Renal cortex interstitium (tissue), 11 donors: ENCODE measurements around the gene FBXO3. TPM values are rescaled to one million over a fixed set of nuclear protein-coding genes. Genes with fewer than 3 reads are reported as not detected.

Experiments used
- DNase-seq, 11 donors: peaks; one replicate each; pipeline ENCODE4 v3.0.0-alpha.2; 2013; ENCODE audit warnings: low read depth in 9 of 11, low spot score in 4 of 11; ENCODE audit errors: extremely low read depth in 1 of 11
- polyA plus RNA-seq, 3 donors: library from polyadenylated mRNA; unstranded; fragments of 120-200 nt; gene quantifications; one replicate each; pipeline ENCODE4 v1.2.1, GENCODE V29; 2013; ENCODE audit not compliant: insufficient read length in 3 of 3

FBXO3 gene
- polyA plus RNA-seq, 3 donors: 52.0 to 65.8 (median 54.3) TPM

DNA sequence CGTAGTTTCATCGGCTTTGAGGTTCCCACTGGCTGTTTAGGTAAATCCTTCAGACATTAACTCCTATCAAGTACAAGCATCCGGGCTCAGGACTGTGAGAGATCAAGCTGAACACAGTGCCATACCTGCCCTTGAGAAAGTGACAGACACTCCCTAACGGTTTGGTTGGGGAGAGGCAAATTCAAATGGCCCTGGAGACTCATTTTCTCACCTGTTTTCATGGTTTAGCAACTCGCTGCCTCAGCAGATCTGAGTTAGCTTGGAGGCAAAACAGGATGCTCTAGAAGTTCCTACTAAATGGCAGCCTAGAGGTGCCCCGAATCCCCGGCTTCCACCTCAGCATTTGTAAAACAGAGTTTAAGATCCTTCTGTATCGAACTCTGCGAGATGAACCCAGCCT lies 3.6 kb upstream of the FBXO3 start:
- DNase-seq: no peak

DNA sequence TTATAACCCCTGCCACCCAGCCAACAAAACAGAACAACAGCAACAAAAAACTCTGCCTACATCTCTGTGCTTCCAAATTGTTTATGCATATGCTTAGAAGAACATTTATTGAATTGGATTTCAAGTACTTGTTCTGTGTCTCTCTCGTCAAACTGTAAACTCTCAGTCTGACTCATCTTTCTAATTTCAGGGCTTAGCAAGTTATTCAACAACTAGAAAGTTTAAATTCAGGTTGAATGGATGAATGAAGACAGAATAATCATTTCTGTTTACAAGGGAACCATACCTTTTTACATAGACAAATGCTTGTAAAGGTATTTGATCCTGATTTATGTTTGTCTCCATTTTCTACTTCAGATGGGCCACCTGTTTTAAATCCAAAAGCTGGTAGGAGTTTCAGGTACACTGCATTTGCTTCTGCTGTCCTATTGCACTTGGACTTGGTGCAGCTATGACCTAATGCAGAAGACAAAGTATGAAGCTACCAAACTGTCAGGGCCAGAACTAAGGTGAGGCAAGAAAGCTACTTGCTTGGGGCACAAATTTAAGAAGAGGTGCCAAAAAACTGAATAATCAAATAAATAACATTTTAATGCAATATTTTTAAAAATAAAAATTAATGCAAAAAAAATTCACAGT lies 1.6 kb upstream of the FBXO3 start:
- no peak for DNase-seq

- no peak for DNase-seq
These were observed 1.1 kb upstream of the FBXO3 start for GRCh38 chr11:33775467-33775807.

DNA sequence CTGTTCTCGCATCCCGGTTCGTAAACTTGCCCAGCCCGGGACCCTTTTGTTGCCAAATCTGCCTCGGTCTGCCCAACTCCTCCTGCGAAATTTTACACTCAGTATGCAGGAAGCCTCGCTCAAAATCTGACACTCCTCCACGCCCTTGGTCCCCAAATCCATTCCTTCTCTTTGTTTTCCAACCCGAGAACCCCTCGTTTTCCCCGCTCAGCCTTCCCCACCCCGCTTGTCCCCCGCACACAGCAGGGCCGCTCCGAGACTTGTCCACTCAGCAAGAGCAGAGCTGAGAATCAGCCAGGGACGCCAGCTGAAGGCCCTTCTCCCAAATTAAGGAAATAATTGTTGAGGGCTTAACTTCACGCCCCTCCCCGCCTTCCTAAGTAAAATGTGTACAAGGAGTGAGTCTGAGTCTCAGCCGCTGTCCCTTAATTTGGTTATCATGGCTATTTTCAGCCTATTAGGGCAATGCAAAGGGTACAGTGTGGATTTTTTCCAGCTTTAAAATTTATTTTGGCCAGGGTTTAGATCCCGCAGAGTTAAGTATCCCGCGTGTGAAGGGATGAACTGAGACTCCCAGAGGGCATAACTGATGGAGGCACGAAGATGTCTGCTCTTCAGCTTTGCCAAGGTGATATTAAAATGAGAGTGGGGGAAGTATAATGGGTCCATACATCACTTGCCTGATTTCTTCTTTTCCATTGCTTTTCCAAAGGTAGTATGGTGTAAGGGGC lies 581 bp upstream of the FBXO3 start:
- DNase-seq: peak in 1 of 11 donors; percentile 42

GRCh38 chr11:33773404-33773986 lies 825 bp downstream of the FBXO3 start:
- no peak for DNase-seq

GRCh38 chr11:33772870-33773269 lies 1.4 kb downstream of the FBXO3 start:
- DNase-seq: no peak

DNA sequence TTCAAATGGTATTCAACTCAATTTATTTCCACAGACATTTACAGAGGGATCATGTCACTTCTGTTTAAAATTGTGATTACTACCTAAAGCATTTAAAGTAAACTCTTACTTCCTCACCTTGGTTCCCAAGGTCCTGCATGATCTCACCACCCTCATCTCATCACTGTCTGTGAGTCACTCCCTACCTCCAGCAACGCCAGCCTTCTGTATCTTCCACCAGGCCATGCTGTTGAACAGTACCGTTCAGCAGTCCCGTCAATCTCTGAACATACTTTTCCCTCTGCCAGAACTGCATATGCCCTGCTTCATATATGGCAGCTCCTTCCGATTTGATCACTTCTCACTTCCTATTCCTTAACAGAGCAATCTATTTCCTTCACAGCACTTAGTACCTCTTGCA lies 2.0 kb downstream of the FBXO3 start:
- no peak for DNase-seq

GRCh38 chr11:33770236-33770635 lies 4.1 kb downstream of the FBXO3 start:
- no peak for DNase-seq

DNA sequence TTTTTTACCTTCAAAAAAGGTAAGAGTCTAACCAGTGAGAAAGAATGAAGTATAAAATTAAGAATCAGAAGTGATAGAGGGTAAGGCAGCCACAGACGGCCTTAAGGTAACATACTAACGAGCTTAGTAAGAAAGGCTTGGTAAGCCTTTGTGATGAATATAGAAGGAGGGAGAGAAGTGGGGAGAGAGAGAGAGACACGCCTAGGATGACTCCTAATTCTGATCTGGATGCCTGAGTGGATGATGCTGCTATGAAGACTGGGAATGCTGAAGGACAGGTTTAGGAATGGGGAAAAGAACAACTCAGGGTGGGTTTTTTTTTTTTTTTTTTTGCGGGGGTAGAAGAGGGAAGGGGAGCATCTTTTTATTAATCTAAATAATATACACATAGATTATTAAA lies 4.8 kb downstream of the FBXO3 start:
- DNase-seq: no peak

GRCh38 chr11:33767624-33768023 lies 6.7 kb downstream of the FBXO3 start:
- DNase-seq: no peak

DNA sequence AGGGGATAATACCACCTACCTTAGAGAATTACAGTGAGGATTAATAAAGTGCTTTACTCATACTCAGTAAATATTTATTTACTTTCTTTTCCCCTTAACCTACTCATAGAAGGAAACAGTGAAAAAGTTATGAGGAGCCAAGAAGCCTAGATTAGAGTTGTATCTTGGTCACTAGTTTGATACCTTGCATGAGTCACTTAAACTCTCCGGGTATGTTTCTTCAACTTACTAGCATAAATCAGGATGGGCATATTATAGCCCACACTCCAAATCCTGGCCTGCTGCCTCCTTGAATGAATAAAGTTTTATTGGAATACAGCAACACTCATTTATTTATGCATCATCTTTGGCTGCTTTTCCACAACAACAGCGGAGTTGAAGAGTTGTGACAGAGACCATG lies 8.2 kb downstream of the FBXO3 start:
- no peak for DNase-seq

GRCh38 chr11:33761471-33761870 lies 12.8 kb downstream of the FBXO3 start:
- no peak for DNase-seq

DNA sequence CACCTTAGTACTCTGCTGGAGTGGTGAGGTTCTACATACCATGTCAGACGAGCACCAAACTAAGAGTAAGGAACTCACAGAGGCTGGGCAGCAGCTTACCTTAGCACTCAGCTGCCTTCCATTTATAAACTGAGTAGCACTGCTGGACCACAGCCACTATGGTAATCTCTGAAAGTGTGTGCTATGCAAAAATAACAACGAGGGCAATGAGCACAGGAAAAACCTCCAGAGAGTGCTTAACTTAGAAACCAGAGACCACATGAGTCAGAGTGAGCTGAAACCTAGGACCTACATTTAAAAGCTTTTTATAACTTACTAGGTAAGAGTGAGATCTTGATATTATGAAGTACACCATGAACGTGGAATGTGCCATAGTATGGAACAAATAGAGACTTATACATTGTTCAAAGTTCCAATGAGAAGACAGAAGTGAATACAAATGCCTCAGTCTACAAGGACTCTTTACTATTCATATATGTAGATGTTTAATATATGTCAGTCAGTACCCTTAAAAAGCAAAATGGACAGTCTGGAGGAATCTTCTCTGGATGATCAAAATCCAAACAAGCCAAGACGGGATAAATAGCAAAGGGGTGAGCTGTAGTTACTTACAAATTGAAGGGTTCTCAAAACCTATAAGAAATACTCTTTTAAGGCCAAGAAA lies 20.9 kb downstream of the FBXO3 start:
- no peak for DNase-seq

DNA sequence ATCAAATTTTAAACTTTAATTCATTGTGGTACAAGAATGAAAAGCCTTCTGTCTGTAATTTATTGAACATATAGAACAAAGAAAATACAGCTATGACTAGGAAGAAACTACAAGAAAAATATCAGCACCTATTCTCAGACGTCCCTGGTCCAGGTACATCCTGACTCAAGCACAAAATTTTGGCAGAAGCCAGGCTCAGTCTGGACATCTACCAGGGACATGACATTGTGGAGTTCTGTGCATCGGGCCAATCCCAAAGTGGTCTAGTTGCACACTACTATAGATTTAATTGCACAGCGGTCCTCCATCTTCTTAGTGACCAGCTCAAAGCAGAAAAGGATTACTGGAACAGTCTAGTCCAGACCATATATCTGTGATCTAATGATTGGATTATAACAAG lies 22.4 kb downstream of the FBXO3 start:
- DNase-seq: no peak

DNA sequence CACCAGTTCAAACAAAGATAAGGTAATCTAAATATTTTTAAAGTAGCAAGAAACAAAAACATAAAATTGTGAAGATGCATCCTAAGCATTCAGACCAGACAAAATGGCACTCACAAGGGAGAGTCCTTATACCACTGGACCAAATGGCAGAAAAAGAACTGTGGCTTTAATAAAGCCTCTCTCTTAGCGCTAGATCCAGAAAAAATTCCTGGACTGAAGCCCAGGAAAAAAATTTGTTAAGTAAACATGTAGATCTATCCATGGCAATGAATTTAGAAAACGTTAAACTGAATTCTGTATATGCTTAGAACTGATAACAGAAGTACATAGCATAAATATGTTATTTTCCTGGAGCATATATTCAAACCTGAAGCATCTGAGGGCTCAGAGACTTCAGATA lies 26.3 kb downstream of the FBXO3 start:
- DNase-seq: peak in 1 of 11 donors; percentile 39

DNA sequence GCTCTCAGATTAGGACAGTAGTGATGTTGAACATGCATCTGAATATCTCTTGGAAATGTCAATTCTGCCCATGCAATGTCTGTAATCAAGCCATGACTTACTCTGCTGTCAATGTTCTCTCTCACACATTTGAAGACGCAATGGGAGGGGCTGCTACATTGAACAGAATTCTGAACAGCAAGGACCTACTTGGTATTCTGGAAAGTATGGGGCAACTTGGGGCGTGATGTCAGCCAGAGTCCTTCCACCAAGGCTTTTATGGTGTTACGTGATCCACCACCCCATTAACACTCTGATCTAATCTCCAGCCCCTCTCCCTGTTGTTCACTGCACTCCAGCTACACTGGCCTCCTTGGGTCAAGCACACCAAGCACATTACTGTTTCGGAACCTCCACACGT lies 31.0 kb downstream of the FBXO3 start:
- DNase-seq: no peak

GRCh38 chr11:33742249-33742851 lies 32.0 kb downstream of the FBXO3 start:
- DNase-seq: no peak

GRCh38 chr11:33741806-33742205 lies 32.5 kb downstream of the FBXO3 start:
- DNase-seq: no peak

GRCh38 chr11:33737362-33737821 lies 36.9 kb downstream of the FBXO3 start:
- no peak for DNase-seq
